Measurements from ENCODE around the gene TRIM32.

GRCh38 chr9:116726602-116727001 lies 39.5 kb downstream of the TRIM32 start:
- no peak for TF ChIP-seq CTCF (IDR thresholded peaks at IDR 0.05)
- TF ChIP-seq POLR2A (IDR thresholded peaks at IDR 0.05), result no peak

All from sigmoid colon (tissue), 3 donors.